IMR-90 (cell line): ENCODE data around the gene TMEM53. TPM values are rescaled to one million over a fixed set of nuclear protein-coding genes. Genes with fewer than 3 reads are reported as not detected.

Experiments used
- ATAC-seq: fragments of 200-7000 bp; cut with Tn5 transposase; 2 replicates; pipeline ENCODE4 v1.9.1; 2020; ENCODE audit warnings: low read depth, mild to moderate bottlenecking, moderate library complexity
- BruUV-seq: library from RNA; stranded (reverse); fragments of 400-500 nt; replicated peaks from 2 replicates; lab custom pipeline; 2021; lab: Mats Ljungman, UMichigan
- CTCF ChIA-PET: fragments of 300-600 bp; formaldehyde crosslinking; extraction: SDS; loops from one replicate; lab custom pipeline; 2021; ENCODE audit warnings: antibody characterized with exemption; lab: Yijun Ruan, JAX
- POLR2A ChIA-PET: fragments of 300-600 bp; sonication (Branson Sonifier 250); formaldehyde crosslinking; loops from one replicate; lab custom pipeline; 2022; ENCODE audit warnings: antibody characterized with exemption; ENCODE audit not compliant: unreplicated experiment; lab: Charles Lee
- DNase-seq: peaks from one replicate; pipeline ENCODE4 v3.0.0; 2013
- H2AFZ ChIP-seq: replicated peaks from 2 replicates; pipeline ENCODE3; 2013; ENCODE audit warnings: low read length, mild to moderate bottlenecking; ENCODE audit not compliant: poor library complexity
- H2AK5ac ChIP-seq: 2 replicates; pipeline ENCODE4 v1.6.1; 2013; ENCODE audit warnings: low read depth, low read length, inconsistent platforms
- H2AK9ac ChIP-seq: replicated peaks from 2 replicates; pipeline ENCODE3; 2013; ENCODE audit warnings: mild to moderate bottlenecking, low read depth, low read length, moderate library complexity; ENCODE audit not compliant: poor library complexity
- H2BK120ac ChIP-seq: 2 replicates; pipeline ENCODE4 v1.6.1; 2013; ENCODE audit warnings: low read depth, low read length, inconsistent platforms
- H2BK15ac ChIP-seq: 3 replicates; pipeline ENCODE4 v1.6.1; 2013; ENCODE audit warnings: low read depth, low read length, inconsistent platforms
- H2BK20ac ChIP-seq: 2 replicates; pipeline ENCODE4 v1.6.1; 2013; ENCODE audit warnings: low read depth, mild to moderate bottlenecking, inconsistent platforms, low read length, moderate library complexity
- H2BK5ac ChIP-seq: 2 replicates; pipeline ENCODE4 v1.6.1; 2013; ENCODE audit warnings: mild to moderate bottlenecking, low read depth, low read length, inconsistent platforms; ENCODE audit not compliant: poor library complexity, severe bottlenecking
- H3K14ac ChIP-seq: replicated peaks from 2 replicates; pipeline ENCODE4 v1.6.1; 2013; ENCODE audit warnings: low read depth, low read length, inconsistent platforms
- H3K18ac ChIP-seq: 2 replicates; pipeline ENCODE4 v1.6.1; 2013; ENCODE audit warnings: low read depth, low read length, control low read depth
- H3K23ac ChIP-seq: 2 replicates; pipeline ENCODE4 v1.6.1; 2013; ENCODE audit warnings: low read depth, low read length, inconsistent platforms
- H3K27ac ChIP-seq: 2 replicates; pipeline ENCODE4 v1.5.1; 2013; ENCODE audit warnings: mild to moderate bottlenecking, control low read depth, low read length; ENCODE audit not compliant: insufficient read depth
- H3K27me3 ChIP-seq: 2 replicates; pipeline ENCODE4 v1.6.1; 2013; ENCODE audit warnings: low read length; ENCODE audit not compliant: control insufficient read depth, insufficient read depth
- H3K36me3 ChIP-seq: 2 replicates; pipeline ENCODE4 v1.6.1; 2013; ENCODE audit warnings: low read length, mixed read lengths; ENCODE audit not compliant: control insufficient read depth, insufficient read depth
- H3K4ac ChIP-seq: 2 replicates; pipeline ENCODE4 v1.6.1; 2013; ENCODE audit warnings: low read depth, low read length, inconsistent platforms
- H3K4me1 ChIP-seq: 2 replicates; pipeline ENCODE4 v1.6.1; 2013; ENCODE audit warnings: low read length, mixed read lengths; ENCODE audit not compliant: control insufficient read depth, insufficient read depth
- H3K4me2 ChIP-seq: 2 replicates; pipeline ENCODE4 v1.6.1; 2013; ENCODE audit warnings: low read depth, mild to moderate bottlenecking, control low read depth, low read length, moderate library complexity
- H3K4me3 ChIP-seq: 2 replicates; pipeline ENCODE4 v1.5.1; 2013; ENCODE audit warnings: low read depth, mild to moderate bottlenecking, control low read depth, low read length, moderate library complexity; ENCODE audit not compliant: insufficient read depth
- H3K56ac ChIP-seq: 2 replicates; pipeline ENCODE4 v1.6.1; 2013; ENCODE audit warnings: low read length, inconsistent platforms; ENCODE audit not compliant: insufficient read depth; ENCODE audit errors: extremely low read depth
- H3K79me1 ChIP-seq, 2 experiments: 2 replicates each; pipeline ENCODE4 v1.6.1; 2013; ENCODE audit warnings: low read length in 2 of 2, inconsistent platforms in 1 of 2, low read depth in 1 of 2
- H3K9ac ChIP-seq: 2 replicates; pipeline ENCODE4 v1.6.1; 2013; ENCODE audit warnings: low read depth, low read length, control low read depth
- H3K9me1 ChIP-seq: 2 replicates; pipeline ENCODE4 v1.6.1; 2013; ENCODE audit warnings: low read length, inconsistent platforms; ENCODE audit not compliant: insufficient read depth
- H3K9me3 ChIP-seq: 2 replicates; pipeline ENCODE4 v1.6.1; 2013; ENCODE audit warnings: low read length; ENCODE audit not compliant: control insufficient read depth, insufficient read depth
- H4K20me1 ChIP-seq: 2 replicates; pipeline ENCODE4 v1.6.1; 2013; ENCODE audit warnings: low read length, inconsistent platforms; ENCODE audit not compliant: insufficient read depth
- H4K5ac ChIP-seq: 2 replicates; pipeline ENCODE4 v1.6.1; 2013; ENCODE audit warnings: mild to moderate bottlenecking, low read depth, low read length, control low read depth
- H4K8ac ChIP-seq, 2 experiments: 2 replicates each; pipeline ENCODE4 v1.6.1; 2013; ENCODE audit warnings: low read depth in 2 of 2, low read length in 2 of 2, control low read depth in 1 of 2, inconsistent platforms in 1 of 2
- H4K91ac ChIP-seq: 2 replicates; pipeline ENCODE4 v1.6.1; 2013; ENCODE audit warnings: low read depth, low read length, inconsistent platforms; ENCODE audit not compliant: insufficient read depth
- BHLHE40 ChIP-seq: fragments of 150-350 bp; IDR thresholded peaks from 2 replicates; pipeline ENCODE4 v1.6.1; 2016; ENCODE audit warnings: mild to moderate bottlenecking, low read depth, low read length
- CEBPB ChIP-seq: IDR thresholded peaks from 2 replicates; pipeline ENCODE4 v1.6.1; 2012; ENCODE audit warnings: low read depth, low read length, improper control_type of control experiment
- CHD1 ChIP-seq: IDR thresholded peaks from 2 replicates; pipeline ENCODE4 v1.6.1; 2012; ENCODE audit warnings: low read depth, low read length, improper control_type of control experiment
- FOS ChIP-seq: fragments of 150-350 bp; IDR thresholded peaks from 2 replicates; pipeline ENCODE4 v1.6.1; 2016; ENCODE audit warnings: low read depth, low read length
- MAFK ChIP-seq: IDR thresholded peaks from 2 replicates; pipeline ENCODE4 v1.6.1; 2012; ENCODE audit warnings: low read depth, low read length, improper control_type of control experiment
- MXI1 ChIP-seq: IDR thresholded peaks from 2 replicates; pipeline ENCODE4 v1.6.1; 2012; ENCODE audit warnings: low read depth, mild to moderate bottlenecking, low read length, moderate library complexity, borderline replicate concordance
- NFE2L2 ChIP-seq: fragments of 150-350 bp; IDR thresholded peaks from 2 replicates; pipeline ENCODE4 v1.6.1; 2016; ENCODE audit warnings: low read depth, mild to moderate bottlenecking, low read length
- POLR2A ChIP-seq: IDR thresholded peaks from 2 replicates; pipeline ENCODE4 v1.6.1; 2012; ENCODE audit warnings: mild to moderate bottlenecking, low read depth, low read length
- RAD21 ChIP-seq: IDR thresholded peaks from 2 replicates; pipeline ENCODE4 v1.6.1; 2012; ENCODE audit warnings: low read length, improper control_type of control experiment
- RFX5 ChIP-seq: IDR thresholded peaks from 2 replicates; pipeline ENCODE4 v1.8.0; 2012; ENCODE audit warnings: low read depth, mild to moderate bottlenecking, low read length, moderate library complexity
- SMC3 ChIP-seq: fragments of 150-350 bp; IDR thresholded peaks from 2 replicates; pipeline ENCODE4 v1.6.1; 2016; ENCODE audit warnings: low read depth, mild to moderate bottlenecking, antibody characterized with exemption, low read length, moderate library complexity
- WGBS, 2 experiments: methylation state at CpG; one replicate each; pipeline versions ENCODE4 v1.1.5 to v1.1.7; 2013; ENCODE audit warnings: missing lambda C conversion rate in 2 of 2; ENCODE audit not compliant: insufficient read length in 1 of 2; ENCODE audit errors: extremely low coverage in 2 of 2; 5-methylcytosine and 5-hydroxymethylcytosine counted together
- dilution Hi-C: fragments of 300-500 bp; cut with HindIII; formaldehyde crosslinking; loops from one replicate; pipeline ENCODE4 v1.14.3; 2018; ENCODE audit warnings: low sequenced_read_pairs; ENCODE audit not compliant: unreplicated experiment
- in situ Hi-C: fragments of 300-500 bp; cut with MboI; formaldehyde crosslinking; loops from 3 replicates; pipeline ENCODE4 v1.14.3; 2019; ENCODE audit warnings: low sequenced_read_pairs, inconsistent platforms, mixed read lengths
- intact Hi-C: fragments of 100-400 bp; cut with micrococcal nuclease; formaldehyde crosslinking; loops from 2 replicates; pipeline ENCODE4 v1.10.0; 2022
- polyA plus RNA-seq, 3 experiments: library from polyadenylated mRNA; depleted of rRNA; stranded (reverse); fragments of >200 nt; gene quantifications; 2 replicates each; pipeline ENCODE4 v1.2.3, GENCODE V29; 2012; ENCODE audit warnings: low replicate concordance in 1 of 3
- total RNA-seq: library from RNA; depleted of rRNA; stranded (reverse); fragments of >200 nt; gene quantifications from 2 replicates; pipeline ENCODE4 v1.2.3, GENCODE V29; 2012
- TF ChIP-seq, protein P1 (sequence below): conservative IDR thresholded peaks from 2 replicates; pipeline ENCODE4 v1.5.1; 2012; ENCODE audit warnings: mild to moderate bottlenecking, low read depth, low read length, improper control_type of control experiment

The TMEM53 gene
- total and polyA plus RNA-seq, 2 of the 4 experiments (the other 2 are of a cell fraction), result 2.7 to 6.3 TPM

DNA sequence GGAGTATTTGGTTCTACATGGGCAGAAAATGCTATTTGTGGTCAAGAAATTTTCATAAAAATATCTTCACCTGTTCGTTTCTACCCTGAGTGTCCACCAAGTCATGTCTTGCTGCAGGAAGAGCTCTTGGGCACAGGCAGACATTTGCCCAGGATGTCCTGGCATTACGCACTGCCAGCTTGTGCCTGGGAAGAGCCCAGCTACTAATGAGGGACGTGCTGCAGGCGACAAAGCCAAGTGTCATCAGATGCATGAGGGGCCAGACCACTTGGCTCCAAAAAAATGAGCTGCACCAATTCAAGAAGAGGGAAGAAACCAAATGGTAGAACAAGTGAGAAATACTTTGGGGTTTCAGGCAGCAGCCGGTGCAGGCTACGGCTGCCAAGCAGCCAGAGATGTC, 43.8 kb upstream of the TMEM53 start:
- Histone ChIP-seq H3K23ac (no peak overlapping the region), H3K14ac (no peak overlapping the region), H2BK5ac (no peak overlapping the region), H4K5ac (no peak overlapping the region), H2BK120ac (no peak overlapping the region), H2AFZ (no peak overlapping the region), H4K20me1 (no peaks in the 10 kb centered on the region), H2BK15ac (no peak overlapping the region), H3K36me3 (no peaks in the 10 kb centered on the region), H4K91ac (no peak overlapping the region), H4K8ac (no peak overlapping the region), H3K4me1 (peaks cover 5% of the 10 kb centered on the region), H3K27me3 (peaks cover 2% of the 10 kb centered on the region; the same call in 1 of the 2 replicates), H3K9me3 (no peaks in the 10 kb centered on the region), H2AK5ac (no peak overlapping the region), H3K27ac (no peak overlapping the region), H3K4ac (0 out of 2 replicates have a peak overlapping the region, but pooled peaks have one; percentile 29), H2AK9ac (peak overlapping the region; percentile 57), H3K79me1 (no peaks in the 10 kb centered on the region; a peak in 1 of 4 replicates), H3K9me1 (peaks cover 2% of the 10 kb centered on the region; the same call in 1 of the 2 replicates), H2BK20ac (no peak overlapping the region), H3K18ac (no peak overlapping the region), H3K4me3 (no peak overlapping the region), H3K9ac (no peak overlapping the region), H3K56ac (no peak overlapping the region), H3K4me2 (no peak overlapping the region; the same call in 1 of the 2 replicates)
- WGBS, 2 experiments, result 81% methylated on average over 5 of the region's 6 CpGs; no CpG with 5 or more reads in 1 of the 2 experiments
- ATAC-seq (no peak), DNase-seq (no peak)
- intact Hi-C loops, result loop anchor here (5.0 kb wide), 1 partner anchor 584 kb away; no protein-coding TSS in a partner anchor
- in situ Hi-C loops, result no loop called here
- dilution Hi-C loops, result no loop called here
- TF ChIP-seq MXI1 (no peak), RAD21 (no peak), RFX5 (no peak), NFE2L2 (no peak), POLR2A (no peak), MAFK (no peak), BHLHE40 (no peak), CHD1 (no peak), FOS (no peak), SMC3 (no peak), CEBPB (no peak)
- TF ChIP-seq, protein P1, sequence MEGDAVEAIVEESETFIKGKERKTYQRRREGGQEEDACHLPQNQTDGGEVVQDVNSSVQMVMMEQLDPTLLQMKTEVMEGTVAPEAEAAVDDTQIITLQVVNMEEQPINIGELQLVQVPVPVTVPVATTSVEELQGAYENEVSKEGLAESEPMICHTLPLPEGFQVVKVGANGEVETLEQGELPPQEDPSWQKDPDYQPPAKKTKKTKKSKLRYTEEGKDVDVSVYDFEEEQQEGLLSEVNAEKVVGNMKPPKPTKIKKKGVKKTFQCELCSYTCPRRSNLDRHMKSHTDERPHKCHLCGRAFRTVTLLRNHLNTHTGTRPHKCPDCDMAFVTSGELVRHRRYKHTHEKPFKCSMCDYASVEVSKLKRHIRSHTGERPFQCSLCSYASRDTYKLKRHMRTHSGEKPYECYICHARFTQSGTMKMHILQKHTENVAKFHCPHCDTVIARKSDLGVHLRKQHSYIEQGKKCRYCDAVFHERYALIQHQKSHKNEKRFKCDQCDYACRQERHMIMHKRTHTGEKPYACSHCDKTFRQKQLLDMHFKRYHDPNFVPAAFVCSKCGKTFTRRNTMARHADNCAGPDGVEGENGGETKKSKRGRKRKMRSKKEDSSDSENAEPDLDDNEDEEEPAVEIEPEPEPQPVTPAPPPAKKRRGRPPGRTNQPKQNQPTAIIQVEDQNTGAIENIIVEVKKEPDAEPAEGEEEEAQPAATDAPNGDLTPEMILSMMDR, result no peak
- BruUV-seq, result no TSS peak
- ChIA-PET CTCF (interaction anchor here (1.1 kb wide), 1 partner anchor 22 kb away, joined by 3 read pairs; no protein-coding TSS in a partner anchor), POLR2A (interaction anchor here (0.7 kb wide), 1 partner anchor 505 kb away, joined by 3 read pairs; the partner anchor contains the start of gene DMAP1)
